HG03571 (cell line): ENCODE data around the gene ARIH2.

Source experiments
- ATAC-seq: cut with Tn5 transposase; IDR thresholded peaks from one replicate; pipeline ENCODE4 v1.9.1; 2021; ENCODE audit not compliant: unreplicated experiment

The ARIH2 gene

GRCh38 chr3:49034650-49035049 is 116.0 kb downstream of the ARIH2 start:
- ATAC-seq = no peak

DNA sequence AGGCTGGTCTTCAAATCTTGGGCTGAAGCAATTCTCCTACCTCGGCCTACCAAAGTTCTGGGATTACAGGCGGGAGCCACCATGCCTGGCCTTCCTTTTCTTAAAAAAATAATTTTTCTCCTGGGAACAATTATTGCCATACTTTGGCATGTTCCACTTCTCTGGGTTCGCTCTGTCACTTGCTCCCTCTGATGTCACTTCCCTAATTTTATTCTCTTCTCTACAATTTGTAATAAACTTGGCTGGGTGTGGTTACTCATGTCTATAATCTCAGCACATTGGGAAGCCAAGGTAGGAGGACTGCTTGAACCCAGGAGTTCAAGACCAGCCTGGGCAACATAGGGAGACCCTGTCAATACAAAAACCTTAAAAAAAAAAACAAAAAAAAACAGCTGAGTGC is 116.6 kb downstream of the ARIH2 start:
- no peak for ATAC-seq
